Mammary epithelial cell (primary cell): ENCODE measurements around the gene GJA9.

Experiments
- EZH2 ChIP-seq: IDR thresholded peaks from 2 replicates; pipeline ENCODE4 v1.6.1; 2012; ENCODE audit warnings: low read length, inconsistent platforms, borderline replicate concordance
- TF ChIP-seq, protein P1 (sequence below), 2 donors: IDR thresholded peaks in 1 of 2; conservative IDR thresholded peaks in 1 of 2; 2 replicates each; pipeline ENCODE4 v1.5.1; 2011 to 2012; ENCODE audit warnings: inconsistent platforms in 2 of 2, low read length in 2 of 2, mild to moderate bottlenecking in 2 of 2, control low read depth in 1 of 2, low read depth in 1 of 2; ENCODE audit not compliant: insufficient read depth in 1 of 2; ENCODE audit errors: extremely low read depth in 1 of 2

- TF ChIP-seq, protein P1, sequence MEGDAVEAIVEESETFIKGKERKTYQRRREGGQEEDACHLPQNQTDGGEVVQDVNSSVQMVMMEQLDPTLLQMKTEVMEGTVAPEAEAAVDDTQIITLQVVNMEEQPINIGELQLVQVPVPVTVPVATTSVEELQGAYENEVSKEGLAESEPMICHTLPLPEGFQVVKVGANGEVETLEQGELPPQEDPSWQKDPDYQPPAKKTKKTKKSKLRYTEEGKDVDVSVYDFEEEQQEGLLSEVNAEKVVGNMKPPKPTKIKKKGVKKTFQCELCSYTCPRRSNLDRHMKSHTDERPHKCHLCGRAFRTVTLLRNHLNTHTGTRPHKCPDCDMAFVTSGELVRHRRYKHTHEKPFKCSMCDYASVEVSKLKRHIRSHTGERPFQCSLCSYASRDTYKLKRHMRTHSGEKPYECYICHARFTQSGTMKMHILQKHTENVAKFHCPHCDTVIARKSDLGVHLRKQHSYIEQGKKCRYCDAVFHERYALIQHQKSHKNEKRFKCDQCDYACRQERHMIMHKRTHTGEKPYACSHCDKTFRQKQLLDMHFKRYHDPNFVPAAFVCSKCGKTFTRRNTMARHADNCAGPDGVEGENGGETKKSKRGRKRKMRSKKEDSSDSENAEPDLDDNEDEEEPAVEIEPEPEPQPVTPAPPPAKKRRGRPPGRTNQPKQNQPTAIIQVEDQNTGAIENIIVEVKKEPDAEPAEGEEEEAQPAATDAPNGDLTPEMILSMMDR (conservative IDR thresholded peaks at IDR 0.05 in 1 of 2, IDR thresholded peaks at IDR 0.05 in 1 of 2; ENCODE audit: extremely low read depth in 1 of 2, insufficient read depth in 1 of 2, low read depth in 1 of 2, low read length in 2 of 2), result no peak
- TF ChIP-seq EZH2, result no peak
Measured at GRCh38 chr1:38829368-38829767, 52.0 kb downstream of the GJA9 start.
